Measurements from ENCODE around the gene MT2A. TPM values are rescaled to one million over a fixed set of nuclear protein-coding genes. Genes with fewer than 3 reads are reported as not detected.
A peak's percentile ranks its signal among the peaks of the same experiment; 100 is the strongest.

The MT2A gene
- total and polyA plus RNA-seq, 2 experiments from 2014 or later: 2.1 TPM; not detected in 1

DNA sequence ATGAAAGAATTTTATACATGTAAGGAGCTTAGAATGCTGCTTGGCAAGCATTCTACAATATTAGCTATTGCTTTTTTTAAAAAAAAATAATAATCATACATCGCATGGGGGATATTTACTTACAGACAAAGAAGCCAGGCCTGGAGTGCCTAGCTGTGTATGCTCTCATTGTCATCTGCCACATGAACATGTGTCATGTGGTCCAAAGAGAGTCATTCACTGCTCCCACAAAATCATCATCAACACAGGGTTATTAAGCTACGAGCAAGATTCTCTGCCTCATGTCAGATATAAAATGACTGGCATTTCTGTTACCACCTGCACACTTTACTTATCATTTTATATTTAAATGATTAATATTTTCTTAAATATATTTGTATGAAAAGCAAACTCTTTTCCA, 15.3 kb downstream of the MT2A start:
- Histone ChIP-seq H3K27ac (no peak overlapping the region), H3K36me3 (no peaks in the 10 kb centered on the region), H3K4me1 (ENCODE audit: low read depth) (peaks cover 5% of the 10 kb centered on the region), H3K9me3 (ENCODE audit: low read depth) (no peaks in the 10 kb centered on the region), H3K27me3 (peaks cover 81% of the 10 kb centered on the region), H3K4me3 (no peak overlapping the region)
- TF ChIP-seq CTCF (IDR thresholded peaks at IDR 0.05; ENCODE audit: low read depth, low read length): no peak
- DNase-seq (ENCODE audit: low read depth in 1 of 2, low spot score in 1 of 2): no peak

- H3K9me3 ChIP-seq (ENCODE audit: low read depth): no peaks in the 10 kb centered on the region
- peak within 1 kb of the TSS; percentile 36 for H3K4me3 ChIP-seq
- H3K27ac ChIP-seq: no peak within 1 kb of the TSS
- no peaks in the 10 kb centered on the region for H3K36me3 ChIP-seq
- H3K4me1 ChIP-seq (ENCODE audit: low read depth): peaks cover 5% of the 10 kb centered on the region
- no peak for TF ChIP-seq CTCF (IDR thresholded peaks at IDR 0.05; ENCODE audit: low read depth, low read length)
- H3K27me3 ChIP-seq: peaks cover 81% of the 10 kb centered on the region
- DNase-seq (ENCODE audit: low read depth in 1 of 2, low spot score in 1 of 2): peak; percentile 84 to 88
These were observed 17.0 kb downstream of the MT2A start, which contains the start of gene MT1E for GRCh38 chr16:56625140-56625942. Gene MT1E, plus strand, starts transcription at chr16:56625781. Its CDS starts 71 bp downstream, at chr16:56625852.

DNA sequence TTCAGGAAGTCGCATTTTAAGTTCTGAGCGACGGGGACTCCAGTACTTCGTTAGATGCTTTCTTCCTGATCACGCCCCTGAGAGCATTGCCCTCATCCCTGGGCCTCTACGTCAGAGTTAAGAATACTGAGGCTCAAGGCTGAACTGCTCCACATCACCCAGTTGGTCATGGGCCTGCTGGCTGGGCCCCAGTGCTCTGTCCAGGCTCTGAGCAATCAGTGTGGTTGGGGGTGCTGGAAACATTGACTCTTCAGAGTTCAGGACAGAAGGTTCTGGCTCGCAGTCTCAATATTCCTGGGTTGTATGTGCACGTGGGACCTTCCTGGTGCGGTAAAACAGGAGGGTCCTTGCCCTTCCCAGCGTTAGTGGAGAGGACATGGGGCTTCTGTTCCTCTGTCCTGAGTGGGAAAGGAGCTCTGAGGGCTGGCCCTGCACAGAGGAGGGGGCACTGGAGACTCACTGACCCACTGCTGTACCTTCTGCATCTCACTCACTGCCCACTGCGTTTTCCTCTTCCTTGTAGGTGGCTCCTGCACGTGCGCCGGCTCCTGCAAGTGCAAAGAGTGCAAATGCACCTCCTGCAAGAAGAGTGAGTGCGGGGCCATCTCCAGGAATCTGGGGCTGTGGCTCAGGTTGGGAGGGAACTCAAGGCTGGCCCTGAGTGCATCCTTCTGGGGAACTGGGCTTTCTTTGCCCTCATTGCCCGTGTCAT, 17.7 kb downstream of the MT2A start:
- DNase-seq (ENCODE audit: low read depth in 1 of 2, low spot score in 1 of 2): peak in 1 of 2 donors; percentile 88
- no peak overlapping the region for H3K27ac ChIP-seq

GRCh38 chr16:56626685-56627084, 18.3 kb downstream of the MT2A start:
- Histone ChIP-seq H3K27me3 (peaks cover 86% of the 10 kb centered on the region), H3K4me3 (no peak overlapping the region), H3K9me3 (ENCODE audit: low read depth) (no peaks in the 10 kb centered on the region), H3K4me1 (ENCODE audit: low read depth) (peaks cover 5% of the 10 kb centered on the region), H3K27ac (no peak overlapping the region), H3K36me3 (no peaks in the 10 kb centered on the region)
- DNase-seq (ENCODE audit: low read depth in 1 of 2, low spot score in 1 of 2): no peak
- TF ChIP-seq CTCF (IDR thresholded peaks at IDR 0.05; ENCODE audit: low read depth, low read length): no peak

More for the DNA sequence above, 17.7 kb downstream of the MT2A start:
- Histone ChIP-seq H3K9me3 (ENCODE audit: low read depth) (no peaks in the 10 kb centered on the region), H3K4me1 (ENCODE audit: low read depth) (peaks cover 5% of the 10 kb centered on the region), H3K4me3 (peak overlapping the region; percentile 36), H3K27me3 (peaks cover 85% of the 10 kb centered on the region), H3K36me3 (no peaks in the 10 kb centered on the region)
- no peak for TF ChIP-seq CTCF (IDR thresholded peaks at IDR 0.05; ENCODE audit: low read depth, low read length)

DNA sequence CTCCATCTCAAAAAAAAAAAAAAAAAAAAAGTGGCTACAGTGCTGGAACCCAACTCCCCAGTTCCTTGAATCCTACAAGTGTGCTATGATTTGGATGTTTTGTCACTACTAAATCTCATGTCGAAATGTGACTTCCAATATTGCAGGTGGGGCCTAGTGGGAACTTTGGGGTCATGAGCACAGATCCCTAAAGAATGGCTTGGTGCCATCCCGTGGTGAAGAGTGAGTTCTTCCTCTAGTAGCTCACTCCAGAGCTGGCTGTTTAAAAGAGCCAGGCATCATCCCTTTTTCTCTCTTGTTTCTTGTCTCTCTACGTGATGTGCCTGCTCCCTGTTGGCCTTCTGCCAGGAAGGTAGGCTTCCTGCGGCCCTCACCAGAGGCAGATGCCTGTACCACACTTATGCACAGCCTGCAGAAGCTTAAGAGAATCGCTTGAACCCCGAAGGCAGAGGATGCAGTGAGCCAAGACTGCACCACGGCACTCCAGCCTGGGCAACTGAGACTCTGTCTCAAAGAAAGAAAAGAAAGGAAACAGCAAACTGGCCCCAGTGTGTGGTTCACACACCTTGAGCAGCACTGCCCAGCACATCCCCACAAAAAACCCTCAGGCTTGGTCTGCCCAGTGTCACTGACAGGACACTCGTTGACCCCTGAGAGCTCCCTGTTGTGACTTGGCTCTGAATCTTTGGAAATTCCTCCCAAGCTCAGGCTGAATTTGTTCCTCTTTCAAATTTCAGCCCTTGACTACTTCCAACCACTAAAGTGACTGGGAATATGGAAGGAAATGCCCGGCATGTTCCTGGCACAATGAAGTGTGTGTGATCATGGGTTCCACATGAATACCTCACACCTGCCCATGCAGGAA, 20.3 kb downstream of the MT2A start:
- Histone ChIP-seq H3K4me3 (no peak overlapping the region), H3K27me3 (peaks cover 99% of the 10 kb centered on the region), H3K27ac (no peak overlapping the region), H3K36me3 (no peaks in the 10 kb centered on the region), H3K9me3 (ENCODE audit: low read depth) (no peaks in the 10 kb centered on the region), H3K4me1 (ENCODE audit: low read depth) (peaks cover 5% of the 10 kb centered on the region)
- no peak for DNase-seq (ENCODE audit: low read depth in 1 of 2, low spot score in 1 of 2)
- no peak for TF ChIP-seq CTCF (IDR thresholded peaks at IDR 0.05; ENCODE audit: low read depth, low read length)
